Activated CD4-positive, alpha-beta T cell treated with anti-CD3 and anti-CD28 coated beads for 24 hours (primary cell): Measurements from ENCODE around the gene SIPA1L2.
A peak's percentile ranks its signal among the peaks of the same experiment; 100 is the strongest.

Experiments used
- DNase-seq, 2 donors: peaks; one replicate each; pipeline ENCODE4 v3.0.0-alpha.2; 2020; ENCODE audit warnings: low read depth in 2 of 2

Gene SIPA1L2

DNA sequence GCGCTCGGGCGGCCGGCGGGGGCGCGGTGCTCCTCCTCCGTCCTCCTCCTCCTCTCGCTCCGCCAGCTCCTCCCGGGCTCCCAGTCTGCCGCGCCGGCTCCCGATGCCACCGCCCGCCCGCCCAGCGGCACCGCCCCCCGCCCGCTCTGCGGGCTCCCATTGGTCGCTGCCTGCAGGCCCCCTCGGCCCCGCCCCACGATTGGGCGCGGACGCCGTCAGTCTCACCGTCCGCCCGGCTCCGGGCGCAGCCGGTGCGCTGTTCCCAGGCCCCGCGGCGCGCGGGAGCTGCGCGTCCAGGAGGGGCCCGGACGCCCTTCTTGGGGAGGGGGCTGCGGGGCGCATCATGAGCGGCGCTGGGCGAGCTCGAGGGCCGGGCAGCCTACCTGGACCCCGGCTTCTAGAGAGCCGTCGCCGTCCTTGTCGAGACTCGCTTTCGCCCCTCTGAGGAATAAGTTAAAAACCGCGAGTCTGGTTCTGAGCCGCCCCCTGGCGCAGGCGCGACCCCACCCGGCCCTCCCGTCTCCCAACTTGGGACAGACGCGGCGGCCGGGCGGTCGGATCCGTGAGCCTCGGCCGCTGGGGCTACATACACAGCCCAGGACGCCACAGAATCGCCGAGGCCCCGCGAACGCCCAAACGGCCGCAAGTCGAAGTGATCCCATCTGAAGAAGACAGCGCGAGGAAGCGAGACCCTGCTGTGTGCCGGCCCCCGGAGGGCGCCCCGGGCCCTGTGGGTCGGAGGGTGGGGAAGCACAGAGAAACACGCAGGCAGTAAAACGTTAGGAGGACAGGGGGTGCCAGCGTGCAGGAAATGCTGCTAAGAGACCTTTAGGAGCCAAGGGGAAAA, at the start of gene SIPA1L2:
Gene SIPA1L2, minus strand, starts transcription at position 87 of the 847 bp plus-strand sequence. CDS start 114,794 bp downstream, outside the sequence.
- peak; percentile 76 to 86 for DNase-seq

GRCh38 chr1:232678185-232678886, 48.4 kb upstream of the SIPA1L2 start:
- no peak for DNase-seq

DNA sequence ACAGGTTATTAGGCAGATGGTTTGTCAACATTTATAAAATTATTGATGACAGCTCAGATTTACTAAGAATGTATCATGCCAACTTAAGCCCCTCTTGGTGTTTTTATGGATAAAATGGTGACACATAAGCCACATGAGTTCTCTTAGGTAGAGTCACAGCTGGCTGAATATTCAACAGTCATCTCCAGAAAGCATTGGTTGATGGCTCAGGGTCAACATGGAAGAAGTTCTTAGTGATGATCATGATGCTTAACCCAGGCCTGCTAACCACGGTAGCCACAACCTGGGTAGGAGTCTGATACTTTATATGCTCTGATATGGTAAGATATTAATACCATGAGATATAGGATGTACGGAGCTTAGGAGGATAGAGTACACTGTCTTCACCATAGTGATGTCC, 46.4 kb upstream of the SIPA1L2 start:
- no peak for DNase-seq

- no peak for DNase-seq
Observed at GRCh38 chr1:232675898-232676297, 46.0 kb upstream of the SIPA1L2 start.

- no peak for DNase-seq
Observed at GRCh38 chr1:232675260-232675659, 45.3 kb upstream of the SIPA1L2 start.

GRCh38 chr1:232673256-232673655, 43.3 kb upstream of the SIPA1L2 start:
- DNase-seq, result no peak

- DNase-seq, result no peak
Observed at GRCh38 chr1:232669981-232670747, 40.2 kb upstream of the SIPA1L2 start.

GRCh38 chr1:232667778-232668165, 37.8 kb upstream of the SIPA1L2 start:
- DNase-seq, result no peak

- no peak for DNase-seq
Observed at GRCh38 chr1:232667094-232667777, 37.3 kb upstream of the SIPA1L2 start.

GRCh38 chr1:232664844-232665777, 35.2 kb upstream of the SIPA1L2 start:
- no peak for DNase-seq

GRCh38 chr1:232662910-232663309, 33.0 kb upstream of the SIPA1L2 start:
- DNase-seq, result no peak

DNA sequence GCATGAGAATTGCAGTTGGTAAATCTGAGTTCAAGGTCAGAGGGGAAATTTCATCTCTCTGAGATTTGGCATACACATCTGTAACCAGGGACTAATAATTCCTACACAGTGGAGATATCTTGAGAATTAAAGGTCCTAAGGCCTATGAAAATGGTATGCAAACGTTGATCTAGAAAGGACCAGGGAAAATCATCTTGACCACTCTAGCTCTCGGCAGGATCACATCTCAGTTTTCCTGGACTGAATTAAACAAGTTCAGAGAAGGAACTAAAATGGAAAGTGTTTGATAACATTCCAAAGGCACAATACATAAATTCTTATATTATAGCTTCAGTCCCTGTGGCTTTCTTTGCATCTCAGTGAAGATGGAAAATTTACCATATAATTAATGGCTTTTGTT, 28.5 kb upstream of the SIPA1L2 start:
- no peak for DNase-seq

DNA sequence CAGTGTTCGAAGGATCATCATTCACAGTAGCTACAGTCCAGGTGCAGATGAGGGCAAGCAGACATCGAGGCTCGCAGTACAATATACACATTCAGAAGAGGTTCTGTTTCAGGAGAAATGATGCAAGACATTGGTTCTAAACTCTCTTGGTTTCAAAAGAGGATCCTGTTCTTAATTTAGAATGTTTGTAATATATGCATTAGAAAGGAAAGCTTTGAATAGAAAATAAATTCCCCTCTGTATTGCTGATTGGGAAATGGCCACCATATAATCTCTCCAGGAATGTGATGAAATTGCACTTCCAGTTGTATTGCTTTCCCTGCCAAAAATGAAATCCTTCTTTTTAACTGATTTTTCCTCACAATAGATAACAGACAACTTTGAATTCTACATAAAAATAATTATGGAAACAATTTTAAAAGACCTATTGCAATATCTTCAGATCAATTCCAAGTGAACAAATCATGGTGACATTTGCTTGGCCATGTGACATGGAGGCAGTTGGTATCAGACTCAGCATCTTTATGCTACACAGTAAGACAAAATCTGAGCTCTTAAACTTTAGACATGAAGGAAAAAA, 27.6 kb upstream of the SIPA1L2 start:
- no peak for DNase-seq

GRCh38 chr1:232655746-232656085, 25.8 kb upstream of the SIPA1L2 start:
- no peak for DNase-seq

DNA sequence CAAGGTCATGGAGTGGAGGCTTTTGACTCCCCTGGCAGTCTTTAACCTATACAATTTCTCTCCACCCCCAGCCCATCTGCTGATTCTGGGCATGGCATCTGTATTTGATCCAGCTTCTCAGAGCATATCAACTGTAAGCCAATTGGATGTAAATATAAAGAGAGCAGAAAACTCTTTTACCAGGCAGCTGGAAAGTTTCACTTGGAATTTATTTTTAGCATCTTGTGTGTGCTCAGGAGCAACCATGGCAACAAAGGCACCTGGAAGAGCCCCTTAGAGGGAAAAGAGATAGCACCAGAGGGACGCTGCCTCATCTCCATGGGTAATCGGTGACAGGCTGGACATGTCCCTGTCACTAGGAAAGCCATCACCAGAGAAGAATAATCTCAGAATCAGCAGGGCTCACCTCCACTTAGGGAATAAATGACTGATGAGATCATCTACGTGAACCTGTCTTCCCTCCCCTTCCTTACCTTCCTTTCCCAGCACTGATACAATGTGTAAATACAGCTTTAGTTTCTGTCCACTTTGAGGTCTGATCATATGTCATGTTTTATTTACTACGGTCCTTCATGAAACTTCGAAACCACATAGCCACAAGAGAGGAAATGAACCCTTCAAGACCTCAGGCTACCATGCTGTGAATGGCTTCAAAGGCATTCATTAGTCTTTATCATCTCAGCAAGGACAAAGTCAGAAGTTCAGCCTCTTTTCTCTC, 25.3 kb upstream of the SIPA1L2 start:
- no peak for DNase-seq

DNA sequence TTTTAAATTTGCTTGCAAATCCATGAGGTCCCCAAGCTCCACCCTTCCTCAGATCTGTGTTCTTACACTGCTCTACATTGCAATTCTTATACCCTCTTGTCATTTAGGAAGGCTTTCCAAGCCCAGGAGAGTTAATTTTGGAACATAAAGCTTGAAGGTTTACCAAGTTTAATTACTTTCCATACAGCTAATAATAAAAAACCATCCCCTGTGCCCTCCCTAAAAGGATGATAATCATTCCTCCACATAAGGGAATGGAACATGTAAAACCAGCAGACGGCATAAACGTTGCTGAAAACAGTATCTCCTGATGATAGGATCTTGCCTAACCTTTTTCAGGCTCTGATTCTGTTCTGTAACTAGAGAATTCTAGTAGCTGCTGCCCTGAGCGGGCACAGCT, 23.9 kb upstream of the SIPA1L2 start:
- DNase-seq, result no peak

DNA sequence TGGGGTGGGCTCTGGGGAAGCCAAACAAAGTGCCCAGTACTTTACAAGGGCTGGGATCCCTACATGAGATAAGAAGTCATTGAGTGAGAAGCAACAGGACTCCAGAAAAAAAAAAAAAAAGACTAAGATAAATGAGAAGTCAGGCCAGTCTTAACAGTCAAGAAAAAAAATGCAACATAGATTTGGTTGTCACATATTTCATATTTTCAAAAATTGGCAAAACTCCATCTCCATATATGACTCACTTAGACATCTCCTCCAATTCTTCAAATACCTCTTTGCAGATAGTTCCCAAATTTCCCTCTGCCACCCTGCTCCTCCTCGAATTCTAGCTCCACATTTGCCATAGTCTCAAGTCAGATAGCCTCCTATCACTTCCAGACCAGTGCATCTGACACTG, 20.9 kb upstream of the SIPA1L2 start:
- DNase-seq, result no peak

- no peak for DNase-seq
Observed at GRCh38 chr1:232650418-232650817, 20.5 kb upstream of the SIPA1L2 start.

GRCh38 chr1:232648316-232648715, 18.4 kb upstream of the SIPA1L2 start:
- DNase-seq, result no peak

- DNase-seq, result no peak
Observed at GRCh38 chr1:232644209-232644608, 14.3 kb upstream of the SIPA1L2 start.
